Suprapubic skin (tissue), 4 donors: ENCODE results near the gene MAD1L1.

Experiments
- CTCF ChIP-seq, 2 donors: fragments of 200-600 bp in 1 of 2; fragments of 450-650 bp in 1 of 2; sonication (generic) in 1 of 2; IDR thresholded peaks; one replicate each; pipeline ENCODE4 v1.5.1; 2016 to 2019; ENCODE audit warnings: antibody characterized with exemption in 2 of 2, mild to moderate bottlenecking in 1 of 2, moderate library complexity in 1 of 2
- EP300 ChIP-seq: sonication (generic); formaldehyde crosslinking; IDR thresholded peaks from one replicate; pipeline ENCODE4 v1.6.1; 2017; ENCODE audit warnings: antibody characterized with exemption
- POLR2A ChIP-seq, 2 donors: fragments of 450-650 bp; IDR thresholded peaks; one replicate each; pipeline ENCODE4 v1.6.1; 2017; ENCODE audit warnings: antibody characterized with exemption in 2 of 2, mild to moderate bottlenecking in 2 of 2, moderate library complexity in 2 of 2
- POLR2AphosphoS5 ChIP-seq, 3 donors: sonication (generic); formaldehyde crosslinking; IDR thresholded peaks; one replicate each; pipeline ENCODE4 v1.6.1; 2017; ENCODE audit warnings: antibody characterized with exemption in 3 of 3

- TF ChIP-seq CTCF (IDR thresholded peaks at IDR 0.05): no peak
- no peak for TF ChIP-seq POLR2A (IDR thresholded peaks at IDR 0.05)
- TF ChIP-seq POLR2AphosphoS5 (IDR thresholded peaks at IDR 0.05): peak in 1 of 3 donors; percentile 83
- TF ChIP-seq EP300: no peak
These were observed at the start of gene MAD1L1 for GRCh38 chr7:2232766-2233520.
